ENCODE data around the gene ZNF684.

- peak; percentile 85 for TF ChIP-seq POLR2A (IDR thresholded peaks at IDR 0.05; ENCODE audit: low read depth, low read length)
- TF ChIP-seq POLR2AphosphoS5 (IDR thresholded peaks at IDR 0.05; ENCODE audit: low read depth, low read length), result peak; percentile 72; the same call in 1 of the 2 replicates
- TF ChIP-seq TAF1 (IDR thresholded peaks at IDR 0.05; ENCODE audit: low read depth, low read length), result peak; percentile 75
- TF ChIP-seq SPI1 (IDR thresholded peaks at IDR 0.05; ENCODE audit: low read depth, low read length), result no peak
- no peak for TF ChIP-seq PAX5 (IDR thresholded peaks at IDR 0.05; ENCODE audit: insufficient read depth, low read length, severe bottlenecking)
Measured at GRCh38 chr1:40508375-40509341, 22.8 kb upstream of the ZNF684 start, which contains the start of gene EXO5.
